Osteocyte (in vitro differentiated cells): ENCODE data around the gene ATP6V0A1. TPM values are rescaled to one million over a fixed set of nuclear protein-coding genes. Genes with fewer than 3 reads are reported as not detected.
"Not testable (repeated sequence)": the region's sequence is repeated elsewhere in the genome, so short reads cannot be mapped to it uniquely, and the experiment has no call there.

ENCODE experiments used
- DNase-seq: peaks from one replicate; pipeline ENCODE4 v3.0.0; 2021; ENCODE audit warnings: mixed read lengths; ENCODE audit not compliant: unreplicated experiment; ENCODE audit errors: extremely low spot score
- H3K27ac Mint-ChIP-seq: one replicate; pipeline ENCODE4 v1.8.0; 2021; ENCODE audit warnings: mild to moderate bottlenecking, mixed read lengths; ENCODE audit not compliant: unreplicated experiment
- H3K27me3 Mint-ChIP-seq: one replicate; pipeline ENCODE4 v1.8.0; 2021; ENCODE audit warnings: mixed read lengths; ENCODE audit not compliant: unreplicated experiment
- H3K36me3 Mint-ChIP-seq: one replicate; pipeline ENCODE4 v1.8.0; 2021; ENCODE audit warnings: mixed read lengths; ENCODE audit not compliant: unreplicated experiment
- H3K4me1 Mint-ChIP-seq: one replicate; pipeline ENCODE4 v1.8.0; 2021; ENCODE audit warnings: mixed read lengths; ENCODE audit not compliant: unreplicated experiment
- H3K4me3 Mint-ChIP-seq: one replicate; pipeline ENCODE4 v1.8.0; 2021; ENCODE audit warnings: mild to moderate bottlenecking, moderate library complexity, mixed read lengths; ENCODE audit not compliant: unreplicated experiment
- H3K9me3 Mint-ChIP-seq: one replicate; pipeline ENCODE4 v1.8.0; 2021; ENCODE audit warnings: mixed read lengths; ENCODE audit not compliant: unreplicated experiment
- CTCF ChIP-seq: fragments of 200-600 bp; sonication (generic); IDR thresholded peaks from 2 replicates; pipeline ENCODE4 v1.5.0; 2021; ENCODE audit warnings: antibody characterized with exemption, mild to moderate bottlenecking, moderate library complexity
- total RNA-seq: library from RNA; stranded (reverse); gene quantifications from 2 replicates; pipeline ENCODE4 v1.2.1, GENCODE V29; 2021

Gene ATP6V0A1
- total RNA-seq, 1 donor from 2014 or later = 63.2 TPM

DNA sequence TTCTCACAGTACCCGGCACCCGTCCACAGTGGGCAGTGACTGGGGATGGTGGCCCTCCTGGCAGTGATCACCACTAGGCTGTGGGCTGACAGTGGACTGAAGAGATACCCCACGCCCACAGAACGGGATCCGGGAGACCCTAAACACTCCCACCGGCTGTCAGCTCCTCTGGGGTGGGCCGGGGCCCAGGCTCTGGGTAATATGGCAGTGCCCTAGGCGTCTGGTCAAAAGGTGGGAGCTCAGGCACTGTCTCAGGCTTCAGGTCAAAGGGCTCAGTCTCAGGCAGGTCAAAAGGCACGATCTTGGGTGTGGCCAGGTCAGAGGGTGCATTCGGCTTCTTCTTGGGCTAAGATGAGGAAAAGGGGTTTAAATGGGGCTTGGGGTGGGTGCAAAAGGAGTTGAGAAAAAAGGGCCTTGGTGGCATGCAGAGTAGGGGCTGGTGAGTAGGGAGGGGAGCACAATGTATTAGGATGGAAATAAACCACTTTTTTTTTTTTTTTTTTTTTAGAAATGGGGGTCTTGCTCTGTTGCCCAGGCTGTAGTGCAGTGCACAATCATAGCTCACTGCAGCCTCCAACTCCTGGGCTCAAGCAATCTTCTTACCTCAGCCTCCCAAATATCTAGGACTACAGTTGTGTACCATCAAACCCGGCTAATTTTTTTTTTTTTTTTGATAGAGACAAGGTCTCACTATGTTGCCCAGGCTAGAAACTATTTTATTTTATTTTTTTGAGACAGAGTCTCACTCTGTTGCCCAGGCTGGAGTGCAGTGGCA lies 46.6 kb upstream of the ATP6V0A1 start:
- Mint-ChIP-seq H3K4me3 (peak overlapping the region; percentile 58), H3K27me3 (no peaks in the 10 kb centered on the region), H3K27ac (peak overlapping the region; percentile 92), H3K9me3 (no peaks in the 10 kb centered on the region), H3K36me3 (peaks cover 8% of the 10 kb centered on the region), H3K4me1 (peaks cover 77% of the 10 kb centered on the region)
- DNase-seq = no peak
- TF ChIP-seq CTCF = no peak

GRCh38 chr17:42413464-42414040 lies 45.1 kb upstream of the ATP6V0A1 start:
- no peak for DNase-seq
- H3K27ac Mint-ChIP-seq = peak overlapping the region; percentile 54
- no peak for TF ChIP-seq CTCF
- no peaks in the 10 kb centered on the region for H3K27me3 Mint-ChIP-seq
- no peak overlapping the region for H3K4me3 Mint-ChIP-seq
- H3K36me3 Mint-ChIP-seq = peaks cover 8% of the 10 kb centered on the region
- peaks cover 65% of the 10 kb centered on the region for H3K4me1 Mint-ChIP-seq
- H3K9me3 Mint-ChIP-seq = no peaks in the 10 kb centered on the region

GRCh38 chr17:42414704-42415409 lies 43.8 kb upstream of the ATP6V0A1 start:
- no peak for DNase-seq
- Mint-ChIP-seq H3K9me3 (no peaks in the 10 kb centered on the region), H3K27me3 (no peaks in the 10 kb centered on the region), H3K36me3 (peaks cover 8% of the 10 kb centered on the region), H3K4me3 (no peak overlapping the region), H3K27ac (peak overlapping the region; percentile 62), H3K4me1 (peaks cover 64% of the 10 kb centered on the region)
- no peak for TF ChIP-seq CTCF

DNA sequence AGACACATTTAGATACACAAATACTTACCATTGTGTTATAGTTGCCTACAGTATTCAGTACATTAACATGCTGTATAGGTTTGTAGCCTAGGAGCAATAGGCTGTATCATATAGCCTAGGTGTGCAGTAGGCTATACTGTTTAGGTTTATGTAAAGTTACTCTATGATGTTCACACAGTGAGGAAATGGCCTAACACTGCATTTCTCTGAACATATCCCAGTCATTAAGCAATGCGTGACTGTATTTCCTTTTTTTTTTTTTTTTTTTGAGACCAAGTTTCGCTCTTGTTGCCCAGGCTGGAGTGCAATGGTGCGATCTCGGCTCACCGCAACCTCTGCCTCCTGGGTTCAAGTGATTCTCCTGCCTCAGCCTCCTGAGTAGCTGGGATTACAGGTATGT lies 40.7 kb upstream of the ATP6V0A1 start:
- H3K27me3 Mint-ChIP-seq, H3K4me3 Mint-ChIP-seq, H3K27ac Mint-ChIP-seq, H3K36me3 Mint-ChIP-seq, DNase-seq, H3K9me3 Mint-ChIP-seq: not testable (repeated sequence)
- H3K4me1 Mint-ChIP-seq = peaks cover 56% of the 10 kb centered on the region

DNA sequence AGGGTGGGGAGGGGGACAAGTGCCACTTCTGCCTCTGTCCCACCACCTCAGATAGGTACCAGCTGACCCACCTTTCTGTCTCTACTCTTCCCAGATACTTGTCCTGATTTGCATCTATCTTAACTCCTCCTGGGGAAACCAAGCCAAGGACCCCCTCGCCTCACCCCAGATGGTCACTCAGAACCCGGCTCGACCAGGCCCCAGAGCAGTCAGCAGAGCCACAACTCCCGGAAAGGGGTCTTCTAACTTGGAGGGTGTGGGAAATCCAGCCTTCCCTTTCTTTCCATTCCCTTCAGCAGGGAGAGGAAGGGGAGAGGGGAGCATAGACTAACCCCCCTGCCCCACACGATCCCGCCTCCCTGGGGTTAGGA lies 37.6 kb upstream of the ATP6V0A1 start:
- no peaks in the 10 kb centered on the region for H3K27me3 Mint-ChIP-seq
- peak overlapping the region; percentile 98 for H3K4me3 Mint-ChIP-seq

More for the DNA sequence above, 37.6 kb upstream of the ATP6V0A1 start:
- no peak for TF ChIP-seq CTCF
- no peaks in the 10 kb centered on the region for H3K36me3 Mint-ChIP-seq
- H3K27ac Mint-ChIP-seq = peak overlapping the region; percentile 87
- H3K4me1 Mint-ChIP-seq = peaks cover 47% of the 10 kb centered on the region
- no peaks in the 10 kb centered on the region for H3K9me3 Mint-ChIP-seq
- no peak for DNase-seq
